NCI-H510A (cell line): ENCODE results near the gene SPOCK1.

ENCODE experiments used
- DNase-seq: peaks from one replicate; lab custom pipeline; 2025; lab: John Stamatoyannopoulos, UW

SPOCK1 gene

DNA sequence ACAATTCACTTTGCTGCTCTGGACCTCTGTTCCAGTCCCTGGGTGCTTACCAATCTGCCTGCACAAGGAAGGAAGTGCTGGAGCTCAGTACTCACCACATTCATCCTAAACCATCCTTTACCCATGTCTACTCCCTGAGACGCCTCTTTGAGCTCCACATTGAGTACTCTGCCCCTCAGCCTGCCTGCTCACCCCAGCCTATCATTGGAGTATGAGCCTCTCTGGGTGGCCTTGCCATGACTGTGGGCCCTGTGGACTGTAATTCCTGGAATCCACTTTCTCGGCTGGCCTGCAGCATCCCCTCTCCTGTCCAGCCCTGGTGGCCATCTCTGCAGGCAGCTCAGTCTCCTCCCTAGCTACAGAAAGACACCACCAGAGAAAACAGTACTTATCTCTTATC is 428.6 kb downstream of the SPOCK1 start:
- no peak for DNase-seq

- no peak for DNase-seq
These were observed 429.8 kb downstream of the SPOCK1 start for GRCh38 chr5:137069358-137069757.

DNA sequence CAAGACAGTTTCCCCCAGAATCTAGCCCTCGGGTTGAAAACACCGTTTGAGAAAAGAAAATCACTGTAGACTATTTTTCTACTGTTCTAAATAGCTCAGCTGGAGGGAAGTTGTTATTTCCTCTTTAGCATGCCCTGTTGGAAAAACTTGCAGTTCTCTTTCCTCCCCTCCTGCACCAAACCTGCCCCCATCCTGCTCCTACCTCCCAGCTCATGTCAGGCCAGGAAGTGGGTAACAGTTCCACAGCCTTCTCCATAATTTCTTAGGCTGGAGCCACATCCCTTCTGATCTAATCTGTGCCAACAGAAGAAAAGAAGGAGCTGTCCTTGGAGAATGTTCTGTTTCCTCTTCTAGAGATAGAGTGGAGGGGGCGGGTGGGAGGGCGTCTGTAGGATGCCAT is 437.7 kb downstream of the SPOCK1 start:
- no peak for DNase-seq

GRCh38 chr5:137058089-137058488 is 441.0 kb downstream of the SPOCK1 start:
- DNase-seq, result no peak

GRCh38 chr5:137056676-137057075 is 442.4 kb downstream of the SPOCK1 start:
- no peak for DNase-seq

GRCh38 chr5:137055271-137055872 is 443.8 kb downstream of the SPOCK1 start:
- DNase-seq, result no peak

DNA sequence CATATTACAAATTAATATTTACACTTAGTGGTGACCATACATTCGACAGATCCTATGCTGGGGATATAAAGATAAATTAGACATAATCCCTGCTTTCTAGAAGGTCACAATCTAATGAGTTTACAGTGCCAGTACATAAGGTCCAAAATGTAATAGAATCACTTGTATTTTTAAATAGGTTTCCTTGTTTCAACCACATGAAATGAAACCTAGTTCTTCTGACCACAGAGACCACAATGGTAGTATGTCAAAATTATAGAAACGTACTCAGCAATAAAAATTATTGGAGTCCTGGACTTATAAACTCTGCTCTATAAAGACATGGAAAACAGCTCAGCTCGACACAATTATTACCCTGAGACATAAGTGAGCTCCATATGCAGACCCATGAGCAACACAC is 444.3 kb downstream of the SPOCK1 start:
- DNase-seq, result no peak

GRCh38 chr5:137054335-137054734 is 444.8 kb downstream of the SPOCK1 start:
- no peak for DNase-seq

DNA sequence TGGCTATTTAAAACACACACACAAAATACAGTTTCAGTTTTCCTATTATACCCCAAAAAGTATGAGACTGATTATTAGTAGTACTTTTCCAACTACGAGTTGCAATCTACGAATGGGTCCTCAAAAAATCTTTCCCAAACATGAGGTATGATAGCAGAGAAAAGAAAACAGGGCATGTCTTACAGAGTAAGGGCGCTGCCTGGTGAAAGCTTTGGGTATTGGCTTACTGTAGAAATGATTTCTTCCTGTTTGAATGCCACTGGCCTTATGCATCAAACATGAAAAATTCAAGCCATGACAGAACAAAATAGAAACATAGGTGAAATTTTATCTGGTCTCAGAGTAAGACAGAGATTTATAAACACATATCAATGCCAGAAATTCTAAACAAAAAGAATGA is 448.0 kb downstream of the SPOCK1 start:
- no peak for DNase-seq

- no peak for DNase-seq
These were observed 458.3 kb downstream of the SPOCK1 start for GRCh38 chr5:137040641-137041340.

DNA sequence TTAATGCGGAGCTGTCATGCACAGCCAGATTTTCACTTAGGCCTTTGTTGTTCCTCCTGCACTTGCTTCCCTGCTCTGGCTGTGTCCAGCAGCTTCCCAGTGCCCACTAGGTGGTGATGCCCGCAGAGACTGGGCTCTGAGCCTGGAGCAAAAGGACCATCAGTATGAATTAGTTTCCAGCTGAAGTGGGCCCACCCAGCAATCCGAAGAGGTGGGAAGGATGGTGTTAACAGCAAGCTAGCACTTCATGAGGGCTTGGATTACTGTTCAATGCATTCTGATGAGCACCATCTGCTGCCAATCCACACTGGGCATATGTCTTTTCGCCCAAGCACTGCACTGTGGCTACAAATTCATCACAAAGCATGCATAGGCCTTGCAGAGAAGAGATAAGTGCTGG is 459.1 kb downstream of the SPOCK1 start:
- no peak for DNase-seq

DNA sequence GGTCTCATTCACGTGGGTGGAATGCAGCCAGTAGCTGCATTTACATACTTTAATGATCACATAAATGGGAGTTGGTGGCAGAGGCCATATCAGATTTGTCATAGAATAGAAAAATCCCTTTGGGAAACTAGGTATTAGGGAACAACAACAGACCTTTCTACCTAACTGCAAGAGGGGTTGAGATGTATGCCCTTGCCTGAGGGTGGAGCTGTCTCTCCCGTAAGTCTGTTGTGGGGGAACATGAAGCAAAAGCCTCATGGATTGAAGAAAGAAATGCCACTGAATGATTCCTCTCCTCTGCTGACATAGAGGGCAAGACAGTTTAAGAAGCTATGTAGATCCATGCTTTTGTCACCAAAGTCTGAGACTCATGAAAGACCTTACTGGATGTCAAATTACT is 461.3 kb downstream of the SPOCK1 start:
- DNase-seq, result no peak

GRCh38 chr5:137036640-137037039 is 462.5 kb downstream of the SPOCK1 start:
- DNase-seq, result peak; percentile 40

GRCh38 chr5:137035480-137035878 is 463.6 kb downstream of the SPOCK1 start:
- DNase-seq, result no peak

GRCh38 chr5:137034764-137035479 is 464.2 kb downstream of the SPOCK1 start:
- no peak for DNase-seq

DNA sequence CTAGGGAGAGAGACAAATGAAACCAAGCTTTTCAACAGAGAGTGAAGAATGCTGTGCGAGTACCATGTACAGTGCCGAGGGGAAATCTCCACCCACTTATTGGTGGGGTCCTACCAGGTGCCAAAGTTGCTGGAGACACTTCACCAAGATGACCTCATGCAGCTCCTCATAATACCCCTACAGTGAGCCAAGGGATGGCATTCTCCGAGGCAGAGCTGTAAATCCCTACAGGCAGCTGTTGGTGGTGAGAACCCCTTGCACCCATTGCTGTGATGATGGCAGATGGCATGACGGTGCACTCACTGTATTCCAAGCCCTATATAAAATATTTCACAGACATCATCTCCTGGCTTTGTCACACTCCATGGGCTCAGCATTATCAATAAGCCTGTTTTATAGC is 464.9 kb downstream of the SPOCK1 start:
- DNase-seq, result no peak

- no peak for DNase-seq
These were observed 466.2 kb downstream of the SPOCK1 start for GRCh38 chr5:137032929-137033328.

DNA sequence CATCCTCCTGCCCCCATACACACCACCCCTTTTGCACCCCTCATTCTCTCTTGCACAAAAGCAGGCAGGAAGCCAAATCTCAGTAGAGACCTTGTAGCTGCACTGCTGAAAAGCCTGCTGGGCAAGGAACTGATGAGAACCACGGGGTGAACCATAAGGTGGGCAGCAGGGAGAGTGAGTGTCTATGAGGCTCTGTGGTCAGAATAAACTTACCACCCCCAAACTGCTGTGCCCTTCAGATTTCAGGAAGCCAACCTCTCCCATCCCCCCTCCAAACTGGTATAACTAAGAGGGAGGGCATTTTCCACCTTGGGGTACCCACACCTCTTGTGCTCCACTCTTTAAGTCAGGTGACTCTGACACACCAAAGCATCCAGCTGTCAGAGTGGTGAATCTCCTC is 471.4 kb downstream of the SPOCK1 start:
- DNase-seq, result no peak

DNA sequence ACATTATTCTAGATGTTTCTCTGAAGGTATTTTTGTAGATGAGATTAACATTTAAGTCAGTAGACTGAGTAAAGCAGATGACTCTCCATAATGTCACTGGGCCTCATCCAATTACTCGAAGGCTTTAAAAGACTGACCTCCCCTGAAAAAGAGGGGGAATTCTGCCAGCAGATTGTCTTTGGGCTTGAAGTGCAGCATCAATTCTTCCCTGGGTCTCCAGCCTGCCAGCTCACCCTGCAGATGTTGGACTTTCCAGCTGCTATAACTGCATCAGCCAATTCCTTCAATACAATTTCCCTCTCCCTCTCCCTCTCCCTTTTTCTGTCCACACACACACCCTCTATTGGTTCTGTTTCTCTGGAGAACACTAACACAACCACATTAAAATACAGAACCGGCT is 472.8 kb downstream of the SPOCK1 start:
- no peak for DNase-seq

DNA sequence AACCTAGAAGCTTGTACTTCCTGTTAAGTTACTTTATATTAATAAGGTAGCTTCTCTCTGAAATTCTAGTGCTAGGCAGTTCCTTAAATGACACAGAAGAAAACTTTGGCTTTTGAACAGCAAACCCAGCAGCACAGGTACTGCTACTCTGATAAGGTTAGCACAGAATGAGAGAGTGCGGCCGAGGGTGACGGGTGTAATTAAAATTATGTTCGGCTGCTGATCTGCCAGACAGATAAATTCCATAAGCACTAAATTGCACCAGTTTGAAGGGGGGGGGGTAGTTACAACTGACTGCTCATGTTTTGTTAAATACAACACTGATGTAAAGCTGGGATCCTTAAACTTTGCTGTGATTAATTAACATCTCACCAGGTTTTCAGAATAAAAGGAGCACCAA is 475.1 kb downstream of the SPOCK1 start:
- no peak for DNase-seq

- DNase-seq, result no peak
These were observed 475.8 kb downstream of the SPOCK1 start for GRCh38 chr5:137023371-137023770.

GRCh38 chr5:137022725-137023124 is 476.4 kb downstream of the SPOCK1 start:
- DNase-seq, result no peak

- DNase-seq, result no peak
These were observed 477.1 kb downstream of the SPOCK1 start for GRCh38 chr5:137022043-137022442.
